HepG2 (cell line): ENCODE measurements around the gene CSNK2B. TPM values are rescaled to one million over a fixed set of nuclear protein-coding genes. Genes with fewer than 3 reads are reported as not detected.

Experiments used
- FOXO4 ChIP-seq: sonication (generic); formaldehyde crosslinking; conservative IDR thresholded peaks from 2 replicates; pipeline ENCODE4 v1.8.1; 2023; ENCODE audit warnings: missing genetic modification reagents
- MIXL1 ChIP-seq: IDR thresholded peaks from 2 replicates; pipeline ENCODE4 v1.6.1; 2016
- PRDM4 ChIP-seq: sonication (generic); formaldehyde crosslinking; IDR thresholded peaks from 2 replicates; pipeline ENCODE4 v1.9.0; 2021; ENCODE audit warnings: missing genetic modification reagents, borderline replicate concordance
- RARA ChIP-seq: IDR thresholded peaks from 2 replicates; pipeline ENCODE4 v1.6.1; 2016; ENCODE audit warnings: missing genetic modification reagents, missing compliant biosample characterization
- RNF219 ChIP-seq: sonication (generic); formaldehyde crosslinking; IDR thresholded peaks from 2 replicates; pipeline ENCODE4 v1.5.0; 2020; ENCODE audit warnings: mild to moderate bottlenecking, missing genetic modification reagents
- SP5 ChIP-seq: IDR thresholded peaks from 2 replicates; pipeline ENCODE4 v1.6.1; 2016; ENCODE audit warnings: low read depth, borderline replicate concordance
- THAP9 ChIP-seq: sonication (generic); formaldehyde crosslinking; IDR thresholded peaks from 2 replicates; pipeline ENCODE4; 2020; ENCODE audit warnings: missing genetic modification reagents, mild to moderate bottlenecking, borderline replicate concordance
- ZBTB37 ChIP-seq: sonication (generic); formaldehyde crosslinking; IDR thresholded peaks from 2 replicates; pipeline ENCODE4 v1.4.0; 2020; ENCODE audit warnings: mild to moderate bottlenecking, missing genetic modification reagents
- ZBTB43 ChIP-seq: sonication (generic); formaldehyde crosslinking; conservative IDR thresholded peaks from 2 replicates; pipeline ENCODE4 v1.4.0; 2020; ENCODE audit warnings: missing genetic modification reagents
- ZNF12 ChIP-seq: sonication (generic); formaldehyde crosslinking; IDR thresholded peaks from 2 replicates; pipeline ENCODE4 v1.5.0; 2020; ENCODE audit warnings: missing genetic modification reagents
- ZNF337 ChIP-seq: sonication (generic); formaldehyde crosslinking; IDR thresholded peaks from 2 replicates; pipeline ENCODE4 v1.5.1; 2020; ENCODE audit warnings: missing genetic modification reagents, low read depth, mild to moderate bottlenecking, borderline replicate concordance
- ZXDC ChIP-seq: sonication (generic); formaldehyde crosslinking; IDR thresholded peaks from 2 replicates; pipeline ENCODE4 v1.5.0; 2020; ENCODE audit warnings: mild to moderate bottlenecking, missing genetic modification reagents
- polyA plus RNA-seq, 8 experiments: library from polyadenylated mRNA; depleted of rRNA in 3 of 8; stranded (reverse) in 7 of 8; unstranded in 1 of 8; fragments of >200 nt; fragmentation: Illumina TruSeq in 4 of 8; extraction: Trizol in 4 of 8; gene quantifications; 2 replicates each; pipeline versions ENCODE4 v1.2.1 to v1.2.3, GENCODE V29; 2011 to 2016; ENCODE audit warnings: low read depth in 4 of 8, missing spikeins in 1 of 8, mixed read lengths in 1 of 8; ENCODE audit not compliant: insufficient read depth in 1 of 8
- total RNA-seq, 5 experiments: library from RNA; depleted of rRNA; stranded (reverse); fragments of >200 nt; fragmentation: Illumina TruSeq; extraction: Trizol; gene quantifications; 2 replicates each; pipeline ENCODE4 v1.2.3, GENCODE V29; 2016; ENCODE audit warnings: low read depth in 1 of 5

The CSNK2B gene
- total and polyA plus RNA-seq, 2 of the 13 experiments (the other 11 are each of a cell fraction or from before 2014, with no cell fraction given): 111 to 296 TPM

GRCh38 chr6:31620586-31621319, 45.1 kb upstream of the CSNK2B start, which contains the start of gene PRRC2A (continued):
- TF ChIP-seq ZXDC (CRISPR knock-in tag) (peak; percentile 66; the same call in 1 of the 2 replicates), ZNF12 (CRISPR knock-in tag) (peak; percentile 28; the same call in 1 of the 2 replicates), MIXL1 (CRISPR knock-in tag) (0 out of 2 replicates have a peak, but pooled peaks have one; percentile 1), THAP9 (CRISPR knock-in tag) (peak; percentile 96), RNF219 (0 out of 2 replicates have a peak, but pooled peaks have one; percentile 8), PRDM4 (CRISPR knock-in tag) (no peak), FOXO4 (CRISPR knock-in tag) (no peak), ZBTB43 (CRISPR knock-in tag) (peak; percentile 26; the same call in 1 of the 2 replicates), RARA (peak; percentile 20; the same call in 1 of the 2 replicates), SP5 (0 out of 2 replicates have a peak, but pooled peaks have one; percentile 38), ZNF337 (CRISPR knock-in tag) (no peak), ZBTB37 (CRISPR knock-in tag) (0 out of 2 replicates have a peak, but pooled peaks have one; percentile 69)
